ENCODE results near the gene DNAJB9. TPM values are rescaled to one million over a fixed set of nuclear protein-coding genes. Genes with fewer than 3 reads are reported as not detected.

Gene DNAJB9
- total RNA-seq, 4 donors from 2014 or later = 17.9 to 41.9 (median 28.0) TPM

DNA sequence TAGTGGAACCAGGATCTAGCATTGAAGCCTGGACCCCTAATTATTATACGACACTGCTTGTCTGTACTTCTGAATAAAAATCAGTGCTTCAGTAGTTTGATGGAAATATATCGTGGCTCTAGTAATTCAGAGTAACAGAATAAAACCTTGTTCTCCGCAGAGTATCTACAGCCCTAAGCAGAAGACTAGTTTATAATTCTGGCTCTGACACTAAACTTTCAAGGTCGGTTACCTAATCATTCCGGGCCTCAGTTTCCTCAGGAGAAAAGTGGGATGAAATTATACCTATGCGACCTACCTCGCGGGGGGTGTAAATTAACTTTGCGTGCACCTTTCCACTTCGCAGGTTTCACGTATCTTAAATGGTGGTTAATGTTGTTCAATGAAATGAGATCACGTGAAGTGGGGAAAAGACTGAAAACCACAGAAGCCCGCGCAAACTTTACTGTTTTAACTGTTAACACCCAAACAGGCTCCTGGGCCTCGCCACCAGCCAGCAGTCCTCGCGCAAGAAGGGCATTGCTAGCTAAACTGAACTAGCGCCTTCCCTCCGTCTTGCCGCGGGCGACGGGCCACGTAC lies 783 bp upstream of the DNAJB9 start:
- TF ChIP-seq POLR2AphosphoS5 (IDR thresholded peaks at IDR 0.05) (no peak), POLR2A (IDR thresholded peaks at IDR 0.05; ENCODE audit: low read depth) (no peak), EP300 (IDR thresholded peaks at IDR 0.05) (no peak)
- TF ChIP-seq, protein P1, sequence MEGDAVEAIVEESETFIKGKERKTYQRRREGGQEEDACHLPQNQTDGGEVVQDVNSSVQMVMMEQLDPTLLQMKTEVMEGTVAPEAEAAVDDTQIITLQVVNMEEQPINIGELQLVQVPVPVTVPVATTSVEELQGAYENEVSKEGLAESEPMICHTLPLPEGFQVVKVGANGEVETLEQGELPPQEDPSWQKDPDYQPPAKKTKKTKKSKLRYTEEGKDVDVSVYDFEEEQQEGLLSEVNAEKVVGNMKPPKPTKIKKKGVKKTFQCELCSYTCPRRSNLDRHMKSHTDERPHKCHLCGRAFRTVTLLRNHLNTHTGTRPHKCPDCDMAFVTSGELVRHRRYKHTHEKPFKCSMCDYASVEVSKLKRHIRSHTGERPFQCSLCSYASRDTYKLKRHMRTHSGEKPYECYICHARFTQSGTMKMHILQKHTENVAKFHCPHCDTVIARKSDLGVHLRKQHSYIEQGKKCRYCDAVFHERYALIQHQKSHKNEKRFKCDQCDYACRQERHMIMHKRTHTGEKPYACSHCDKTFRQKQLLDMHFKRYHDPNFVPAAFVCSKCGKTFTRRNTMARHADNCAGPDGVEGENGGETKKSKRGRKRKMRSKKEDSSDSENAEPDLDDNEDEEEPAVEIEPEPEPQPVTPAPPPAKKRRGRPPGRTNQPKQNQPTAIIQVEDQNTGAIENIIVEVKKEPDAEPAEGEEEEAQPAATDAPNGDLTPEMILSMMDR (IDR thresholded peaks at IDR 0.05) = no peak
- intact Hi-C loops (cut with DNase I) = loop anchor here (1.0 kb wide), 1 partner anchor 44 kb away; no protein-coding TSS in a partner anchor
- peak overlapping the region; percentile 94 to 100 (median 96) for H3K27ac ChIP-seq (replicated peaks in 1 of 4)
- H3K9me3 ChIP-seq = no peaks in the 10 kb centered on the region
- WGBS = 20% methylated on average over 12 of the region's 24 CpGs
- H3K4me1 ChIP-seq = peaks cover 27 to 45% (median 35%) of the 10 kb centered on the region in 4 donors
- no peaks in the 10 kb centered on the region for H3K27me3 ChIP-seq
- H3K36me3 ChIP-seq = peaks cover 0 to 33% (median 19%) of the 10 kb centered on the region in 4 donors
- no peak for DNase-seq (ENCODE audit: extremely low spot score)
- peak overlapping the region; percentile 74 to 93 (median 82) for H3K4me3 ChIP-seq

DNA sequence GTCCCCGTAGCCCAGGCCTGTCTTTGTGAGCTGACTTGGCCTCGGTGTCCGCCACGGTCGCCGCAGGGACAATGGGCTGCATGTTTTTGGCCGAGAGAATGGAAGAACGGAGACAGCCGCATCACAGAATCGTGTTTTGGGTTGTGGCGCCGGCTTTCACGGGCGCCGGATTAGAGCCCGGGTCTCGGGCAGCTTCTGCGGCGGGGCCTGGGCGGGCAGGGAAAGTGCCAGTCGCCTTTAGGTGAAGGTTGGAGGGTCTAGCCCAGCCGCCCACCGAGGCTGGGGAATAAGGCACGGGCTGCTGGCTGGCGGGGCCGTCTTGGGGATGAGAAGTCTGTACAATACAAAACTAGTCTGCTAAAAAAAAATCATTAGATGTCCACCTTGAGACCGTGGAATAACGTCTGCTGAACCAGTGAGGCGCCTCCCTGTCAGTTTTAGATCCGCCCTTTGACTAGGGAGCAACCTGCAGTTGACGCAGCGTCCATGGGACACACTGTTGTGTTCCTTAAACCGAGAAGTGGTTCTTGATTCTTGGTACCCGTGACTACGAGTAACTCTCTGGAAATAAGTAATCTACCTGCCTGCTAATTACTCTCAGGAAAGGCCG lies 577 bp downstream of the DNAJB9 start:
- Histone ChIP-seq H3K27me3 (no peaks in the 10 kb centered on the region), H3K9me3 (no peaks in the 10 kb centered on the region), H3K27ac (replicated peaks in 1 of 4) (peak overlapping the region; percentile 94 to 100 (median 96)), H3K36me3 (peaks cover 0 to 31% (median 13%) of the 10 kb centered on the region in 4 donors), H3K4me3 (peak overlapping the region; percentile 74 to 93 (median 82)), H3K4me1 (peaks cover 27 to 45% (median 37%) of the 10 kb centered on the region in 4 donors)
- 2% methylated on average over 32 of the region's 36 CpGs for WGBS
- DNase-seq (ENCODE audit: extremely low spot score) = no peak
- intact Hi-C loops (cut with DNase I) = no loop called here
- TF ChIP-seq POLR2A (IDR thresholded peaks at IDR 0.05; ENCODE audit: low read depth) = no peak
- TF ChIP-seq, protein P1 (IDR thresholded peaks at IDR 0.05) = no peak
- peak in 1 of 2 donors; percentile 65 for TF ChIP-seq POLR2AphosphoS5 (IDR thresholded peaks at IDR 0.05)

DNA sequence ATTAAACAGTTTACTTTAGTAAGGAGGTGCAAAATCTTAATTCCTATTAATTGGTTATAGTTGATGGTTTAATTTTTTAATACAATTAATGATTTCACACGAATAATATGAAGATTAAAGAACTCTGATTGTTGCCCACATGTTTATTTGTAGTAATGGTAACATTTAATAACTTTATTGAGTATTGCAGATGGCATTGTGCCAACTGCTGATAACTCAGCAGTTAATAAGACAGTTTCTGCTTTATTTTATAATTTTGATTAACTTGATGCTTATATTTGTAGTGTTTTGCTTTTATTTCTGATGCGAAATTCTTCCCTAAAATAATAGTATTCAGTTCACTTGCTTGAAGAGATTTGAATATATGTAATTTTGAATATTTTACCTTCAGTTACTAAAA lies 2.8 kb downstream of the DNAJB9 start:
- intact Hi-C loops (cut with DNase I) = no loop called here
- peaks cover 0 to 30% (median 7%) of the 10 kb centered on the region in 4 donors for H3K36me3 ChIP-seq
- 94% methylated on average over 2 of the region's 2 CpGs for WGBS
- TF ChIP-seq POLR2AphosphoS5 (IDR thresholded peaks at IDR 0.05) (no peak), POLR2A (IDR thresholded peaks at IDR 0.05; ENCODE audit: low read depth) (no peak), EP300 (IDR thresholded peaks at IDR 0.05) (no peak)
- TF ChIP-seq, protein P1 (IDR thresholded peaks at IDR 0.05) = no peak
- no peaks in the 10 kb centered on the region for H3K9me3 ChIP-seq
- H3K27me3 ChIP-seq = no peaks in the 10 kb centered on the region
- no peak overlapping the region for H3K4me3 ChIP-seq
- H3K4me1 ChIP-seq = peaks cover 25 to 32% (median 30%) of the 10 kb centered on the region in 4 donors
- no peak overlapping the region for H3K27ac ChIP-seq (replicated peaks in 1 of 4)
- DNase-seq (ENCODE audit: extremely low spot score) = no peak

DNA sequence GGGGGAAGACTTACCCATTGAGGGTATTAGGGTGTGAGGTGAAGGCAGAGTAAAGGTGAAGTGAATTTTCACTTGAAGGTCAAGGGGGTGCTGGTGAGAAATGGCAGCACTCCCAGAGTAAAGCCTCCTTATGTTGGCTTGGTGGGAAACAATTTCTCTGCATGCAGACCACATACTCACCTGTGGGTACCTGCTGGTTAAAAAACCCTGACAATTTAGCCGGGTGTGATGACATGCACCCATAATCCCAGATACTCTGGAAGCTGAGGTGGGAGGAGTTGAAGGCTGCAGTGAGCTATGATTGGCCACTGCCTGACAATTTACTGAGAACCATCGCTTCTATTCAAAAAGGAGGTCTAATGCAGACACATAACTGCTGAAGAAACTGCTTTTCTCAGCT lies 5.5 kb downstream of the DNAJB9 start:
- peaks cover 12 to 20% (median 18%) of the 10 kb centered on the region in 4 donors for H3K4me1 ChIP-seq
- TF ChIP-seq, protein P1 (IDR thresholded peaks at IDR 0.05) = no peak
- TF ChIP-seq POLR2AphosphoS5 (IDR thresholded peaks at IDR 0.05) = no peak
- TF ChIP-seq POLR2A (IDR thresholded peaks at IDR 0.05; ENCODE audit: low read depth) = no peak
- no peak for TF ChIP-seq EP300 (IDR thresholded peaks at IDR 0.05)
- no peak for DNase-seq (ENCODE audit: extremely low spot score)
- no peaks in the 10 kb centered on the region for H3K9me3 ChIP-seq
- peaks cover 0 to 45% (median 19%) of the 10 kb centered on the region in 4 donors for H3K36me3 ChIP-seq
- intact Hi-C loops (cut with DNase I) = no loop called here
- H3K27me3 ChIP-seq = no peaks in the 10 kb centered on the region
- WGBS = 72% methylated on average over 2 of the region's 2 CpGs
- H3K4me3 ChIP-seq = no peak overlapping the region
- H3K27ac ChIP-seq (replicated peaks in 1 of 4) = no peak overlapping the region
